DOHH2 (cell line): ENCODE results near the gene TBCC.

Experiments used
- H3F3A ChIP-seq: fragments of 200-600 bp; sonication (generic), shearing (Covaris generic); 2 replicates; pipeline ENCODE4 v1.6.0; 2016; ENCODE audit warnings: antibody characterized with exemption, mild to moderate bottlenecking; ENCODE audit not compliant: control insufficient read depth, insufficient read depth
- H3K27ac ChIP-seq: fragments of 200-600 bp; sonication (generic); 2 replicates; pipeline ENCODE4 v1.5.1; 2014; ENCODE audit warnings: low read depth, mild to moderate bottlenecking, low read length, moderate library complexity
- H3K27me3 ChIP-seq: fragments of 200-600 bp; sonication (generic); 2 replicates; pipeline ENCODE4 v1.6.1; 2014; ENCODE audit warnings: mild to moderate bottlenecking, low read length, mixed read lengths; ENCODE audit not compliant: control insufficient read depth
- H3K36me3 ChIP-seq: fragments of 200-600 bp; sonication (generic); 2 replicates; pipeline ENCODE4 v1.6.1; 2014; ENCODE audit warnings: mild to moderate bottlenecking, low read length, moderate library complexity, mixed read lengths; ENCODE audit not compliant: control insufficient read depth
- H3K4me1 ChIP-seq: fragments of 200-600 bp; sonication (generic); 2 replicates; pipeline ENCODE4 v1.6.1; 2014; ENCODE audit warnings: mild to moderate bottlenecking, low read length, mixed read lengths; ENCODE audit not compliant: control insufficient read depth
- H3K4me2 ChIP-seq: fragments of 200-600 bp; sonication (generic); 2 replicates; pipeline ENCODE4 v1.6.0; 2014; ENCODE audit warnings: mild to moderate bottlenecking, low read length, moderate library complexity
- H3K4me3 ChIP-seq: fragments of 200-600 bp; sonication (generic); 2 replicates; pipeline ENCODE4 v1.5.1; 2014; ENCODE audit warnings: mild to moderate bottlenecking, low read length, mixed read lengths
- H3K79me2 ChIP-seq: fragments of 200-600 bp; sonication (generic); 2 replicates; pipeline ENCODE4 v1.6.1; 2014; ENCODE audit warnings: mild to moderate bottlenecking, low read length, mixed read lengths; ENCODE audit not compliant: control insufficient read depth
- H3K9me2 ChIP-seq: fragments of 200-600 bp; sonication (generic); replicated peaks from 2 replicates; pipeline ENCODE4 v1.6.1; 2014; ENCODE audit warnings: mild to moderate bottlenecking, low read length, mixed read lengths; ENCODE audit not compliant: control insufficient read depth
- H3K9me3 ChIP-seq: fragments of 200-600 bp; sonication (generic); 2 replicates; pipeline ENCODE4 v1.6.1; 2014; ENCODE audit warnings: antibody characterized with exemption, low read length, mixed read lengths; ENCODE audit not compliant: control insufficient read depth, insufficient read depth
- H4K20me1 ChIP-seq: fragments of 200-600 bp; sonication (generic); 2 replicates; pipeline ENCODE4 v1.6.0; 2014; ENCODE audit warnings: low read depth, mild to moderate bottlenecking, antibody characterized with exemption, low read length, moderate library complexity; ENCODE audit not compliant: control insufficient read depth, insufficient read depth
- CTCF ChIP-seq: fragments of 200-600 bp; sonication (generic); IDR thresholded peaks from one replicate; pipeline ENCODE4 v1.5.1; 2014; ENCODE audit warnings: antibody characterized with exemption, mild to moderate bottlenecking, low read depth, low read length; ENCODE audit not compliant: poor library complexity, severe bottlenecking
- EZH2phosphoT487 ChIP-seq: fragments of 200-600 bp; sonication (generic); IDR thresholded peaks from 2 replicates; pipeline ENCODE4 v1.6.1; 2017; ENCODE audit warnings: borderline replicate concordance, mild to moderate bottlenecking, antibody characterized with exemption, low read length, moderate library complexity, mixed read lengths

TBCC gene

GRCh38 chr6:42781546-42781795 lies 35.6 kb upstream of the TBCC start:
- H3K79me2 ChIP-seq = peaks cover 80% of the 10 kb centered on the region

GRCh38 chr6:42779521-42779920 lies 33.6 kb upstream of the TBCC start:
- H3K79me2 ChIP-seq = peaks cover 62% of the 10 kb centered on the region
- H3K27me3 ChIP-seq = no peaks in the 10 kb centered on the region
- TF ChIP-seq EZH2phosphoT487 = no peak
- TF ChIP-seq CTCF = no peak
- H3K4me2 ChIP-seq = peak overlapping the region; percentile 88
- H3K4me1 ChIP-seq = peaks cover 72% of the 10 kb centered on the region
- no peaks in the 10 kb centered on the region for H4K20me1 ChIP-seq
- no peaks in the 10 kb centered on the region for H3K9me3 ChIP-seq
- H3K27ac ChIP-seq = peak overlapping the region; percentile 99
- peaks cover 52% of the 10 kb centered on the region for H3F3A ChIP-seq
- H3K36me3 ChIP-seq = peaks cover 30% of the 10 kb centered on the region
- H3K4me3 ChIP-seq = peak overlapping the region; percentile 74
- no peaks in the 10 kb centered on the region for H3K9me2 ChIP-seq

More at GRCh38 chr6:42781546-42781795, 35.6 kb upstream of the TBCC start:
- Histone ChIP-seq H3K4me1 (peaks cover 72% of the 10 kb centered on the region), H3K27me3 (no peaks in the 10 kb centered on the region), H3K36me3 (peaks cover 47% of the 10 kb centered on the region), H3K9me2 (no peaks in the 10 kb centered on the region), H3K9me3 (no peaks in the 10 kb centered on the region), H3K27ac (peak overlapping the region; percentile 99), H3F3A (peaks cover 47% of the 10 kb centered on the region), H3K4me2 (peak overlapping the region; percentile 66; the same call in 1 of the 2 replicates), H3K4me3 (peak overlapping the region; percentile 87), H4K20me1 (no peaks in the 10 kb centered on the region)
- no peak for TF ChIP-seq CTCF
- no peak for TF ChIP-seq EZH2phosphoT487

- H3K4me2 ChIP-seq = peak overlapping the region; percentile 88
- peak overlapping the region; percentile 99 for H3K27ac ChIP-seq
- H3K4me3 ChIP-seq = peak overlapping the region; percentile 74
- H4K20me1 ChIP-seq = no peaks in the 10 kb centered on the region
- peaks cover 60% of the 10 kb centered on the region for H3K79me2 ChIP-seq
- H3K36me3 ChIP-seq = peaks cover 16% of the 10 kb centered on the region
- peaks cover 81% of the 10 kb centered on the region for H3K4me1 ChIP-seq
- TF ChIP-seq EZH2phosphoT487 (no peak), CTCF (no peak)
- H3F3A ChIP-seq = peaks cover 60% of the 10 kb centered on the region
- no peaks in the 10 kb centered on the region for H3K9me3 ChIP-seq
- no peaks in the 10 kb centered on the region for H3K9me2 ChIP-seq
- no peaks in the 10 kb centered on the region for H3K27me3 ChIP-seq
These were observed 32.2 kb upstream of the TBCC start for GRCh38 chr6:42778122-42778521.
